AG04450 (cell line): Measurements from ENCODE around the gene GRAP. TPM values are rescaled to one million over a fixed set of nuclear protein-coding genes. Genes with fewer than 3 reads are reported as not detected.

ENCODE experiments used
- CTCF ChIA-PET: fragments of 300-600, 350-600 bp; formaldehyde crosslinking; extraction: SDS; loops from one replicate; lab custom pipeline; 2022; ENCODE audit warnings: antibody characterized with exemption, inconsistent platforms; lab: Charles Lee
- POLR2A ChIA-PET: fragments of 350-600 bp; formaldehyde crosslinking; extraction: SDS; loops from one replicate; lab custom pipeline; 2021; ENCODE audit warnings: antibody characterized with exemption, inconsistent platforms; lab: Yijun Ruan, JAX
- DNase-seq: peaks from one replicate; pipeline ENCODE4 v3.0.0-alpha.2; 2011; ENCODE audit warnings: low read depth, low spot score
- H3K27ac ChIP-seq: one replicate; pipeline ENCODE4 v1.5.1; 2012; ENCODE audit warnings: low read depth, low read length, control low read depth
- H3K27me3 ChIP-seq: one replicate; pipeline ENCODE4 v1.6.0; 2012; ENCODE audit warnings: low read length; ENCODE audit not compliant: control insufficient read depth, insufficient read depth
- H3K4me3 ChIP-seq: 2 replicates; pipeline ENCODE4 v1.5.1; 2011; ENCODE audit warnings: mild to moderate bottlenecking, low read depth, low read length, control low read depth
- H3K9me3 ChIP-seq: 2 replicates; pipeline ENCODE4 v1.5.1; 2012; ENCODE audit warnings: low read length; ENCODE audit not compliant: control insufficient read depth, insufficient read depth
- CTCF ChIP-seq: IDR thresholded peaks from 2 replicates; pipeline ENCODE4 v1.5.1; 2011; ENCODE audit warnings: low read depth, low read length, control low read depth, inconsistent platforms
- polyA plus RNA-seq: library from polyadenylated mRNA; depleted of rRNA; stranded (reverse); fragments of >200 nt; gene quantifications from 2 replicates; pipeline ENCODE4 v1.2.3, GENCODE V29; 2011

GRAP gene
- polyA plus RNA-seq, 1 experiment = 0.15 TPM

- no peaks in the 10 kb centered on the region for H3K27me3 ChIP-seq
- CTCF ChIA-PET = interaction anchor here (0.9 kb wide), 1 partner anchor 51 kb away, joined by 3 read pairs; no protein-coding TSS in a partner anchor
- POLR2A ChIA-PET = interaction anchor here (0.6 kb wide), 1 partner anchor 27 kb away, joined by 3 read pairs; no protein-coding TSS in a partner anchor
- no peak overlapping the region for H3K4me3 ChIP-seq
- TF ChIP-seq CTCF = no peak
- H3K27ac ChIP-seq = no peak overlapping the region
- H3K9me3 ChIP-seq = no peaks in the 10 kb centered on the region
- no peak for DNase-seq
These were observed 34.3 kb downstream of the GRAP start for GRCh38 chr17:19012171-19013080.

GRCh38 chr17:19011581-19011980 lies 35.2 kb downstream of the GRAP start:
- POLR2A ChIA-PET = no interaction called here
- H3K9me3 ChIP-seq = no peaks in the 10 kb centered on the region
- H3K27me3 ChIP-seq = no peaks in the 10 kb centered on the region
- H3K27ac ChIP-seq = no peak overlapping the region
- H3K4me3 ChIP-seq = no peak overlapping the region
- CTCF ChIA-PET = interaction anchor here (0.9 kb wide), 1 partner anchor 51 kb away, joined by 3 read pairs; no protein-coding TSS in a partner anchor
- TF ChIP-seq CTCF = no peak
- DNase-seq = no peak

GRCh38 chr17:19010729-19011505 lies 35.8 kb downstream of the GRAP start:
- no peak for TF ChIP-seq CTCF
- no peak for DNase-seq
- ChIA-PET CTCF (interaction anchor here (0.9 kb wide), 1 partner anchor 50 kb away, joined by 3 read pairs; no protein-coding TSS in a partner anchor), POLR2A (interaction anchor here (0.5 kb wide), 1 partner anchor 1056 kb away, joined by 4 read pairs; no protein-coding TSS in a partner anchor)
- no peak overlapping the region for H3K4me3 ChIP-seq
- no peaks in the 10 kb centered on the region for H3K27me3 ChIP-seq
- no peaks in the 10 kb centered on the region; the same call in 1 of the 2 replicates for H3K9me3 ChIP-seq
- H3K27ac ChIP-seq = no peak overlapping the region

- POLR2A ChIA-PET = no interaction called here
- no peaks in the 10 kb centered on the region for H3K27me3 ChIP-seq
- TF ChIP-seq CTCF = no peak
- H3K4me3 ChIP-seq = no peak overlapping the region
- H3K9me3 ChIP-seq = no peaks in the 10 kb centered on the region; the same call in 1 of the 2 replicates
- DNase-seq = no peak
- CTCF ChIA-PET = no interaction called here
- H3K27ac ChIP-seq = no peak overlapping the region
These were observed 36.8 kb downstream of the GRAP start for GRCh38 chr17:19009970-19010369.
